GM19328 (cell line): ENCODE measurements around the gene LRRC45.
A peak's percentile ranks its signal among the peaks of the same experiment; 100 is the strongest.

Source experiments
- ATAC-seq: cut with Tn5 transposase; IDR thresholded peaks from one replicate; pipeline ENCODE4 v1.9.1; 2021; ENCODE audit warnings: mild to moderate bottlenecking, moderate library complexity; ENCODE audit not compliant: unreplicated experiment

LRRC45 gene

DNA sequence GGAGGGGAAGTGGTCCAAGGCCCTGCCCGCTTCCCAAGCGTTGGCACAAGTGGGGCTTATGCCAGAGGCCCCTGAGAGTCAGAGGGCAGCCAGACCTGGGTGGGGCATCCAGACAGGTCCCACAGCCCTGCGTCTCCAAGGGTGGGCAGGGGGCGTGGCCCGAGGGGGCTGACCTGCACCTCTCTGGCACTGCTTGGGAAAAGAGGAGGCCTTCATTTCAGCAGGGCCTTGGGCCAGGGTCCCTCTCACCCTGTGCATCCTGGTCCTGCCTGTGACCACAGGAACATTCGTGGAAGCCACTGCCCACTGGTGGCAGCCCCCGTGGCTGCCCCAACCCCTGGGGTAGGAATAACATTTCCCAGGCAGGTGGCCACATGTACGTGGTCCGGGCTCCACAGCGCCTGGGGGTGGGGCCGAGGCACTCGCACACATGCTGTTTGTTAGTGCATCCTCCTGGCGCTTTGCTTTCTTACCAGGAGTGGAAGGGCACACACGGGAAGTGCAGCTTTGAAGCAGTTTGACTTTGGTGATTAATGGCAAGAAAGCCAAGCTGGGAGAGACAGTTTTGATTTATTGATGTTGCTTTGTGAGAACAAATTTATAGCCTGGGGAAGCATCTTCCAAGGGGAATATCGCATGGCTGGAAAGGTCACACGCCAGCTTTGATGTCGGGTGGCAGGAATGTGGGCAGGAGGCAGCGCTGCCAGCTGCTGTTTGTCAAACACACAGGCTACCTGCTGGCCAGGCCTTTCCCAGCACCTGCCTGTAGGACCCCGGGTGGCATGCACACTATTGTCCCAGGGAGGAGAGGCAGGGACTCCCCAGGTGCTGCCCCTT lies 4.7 kb upstream of the LRRC45 start:
- no peak for ATAC-seq

- no peak for ATAC-seq
Observed at GRCh38 chr17:82018989-82019689, 4.0 kb upstream of the LRRC45 start.

DNA sequence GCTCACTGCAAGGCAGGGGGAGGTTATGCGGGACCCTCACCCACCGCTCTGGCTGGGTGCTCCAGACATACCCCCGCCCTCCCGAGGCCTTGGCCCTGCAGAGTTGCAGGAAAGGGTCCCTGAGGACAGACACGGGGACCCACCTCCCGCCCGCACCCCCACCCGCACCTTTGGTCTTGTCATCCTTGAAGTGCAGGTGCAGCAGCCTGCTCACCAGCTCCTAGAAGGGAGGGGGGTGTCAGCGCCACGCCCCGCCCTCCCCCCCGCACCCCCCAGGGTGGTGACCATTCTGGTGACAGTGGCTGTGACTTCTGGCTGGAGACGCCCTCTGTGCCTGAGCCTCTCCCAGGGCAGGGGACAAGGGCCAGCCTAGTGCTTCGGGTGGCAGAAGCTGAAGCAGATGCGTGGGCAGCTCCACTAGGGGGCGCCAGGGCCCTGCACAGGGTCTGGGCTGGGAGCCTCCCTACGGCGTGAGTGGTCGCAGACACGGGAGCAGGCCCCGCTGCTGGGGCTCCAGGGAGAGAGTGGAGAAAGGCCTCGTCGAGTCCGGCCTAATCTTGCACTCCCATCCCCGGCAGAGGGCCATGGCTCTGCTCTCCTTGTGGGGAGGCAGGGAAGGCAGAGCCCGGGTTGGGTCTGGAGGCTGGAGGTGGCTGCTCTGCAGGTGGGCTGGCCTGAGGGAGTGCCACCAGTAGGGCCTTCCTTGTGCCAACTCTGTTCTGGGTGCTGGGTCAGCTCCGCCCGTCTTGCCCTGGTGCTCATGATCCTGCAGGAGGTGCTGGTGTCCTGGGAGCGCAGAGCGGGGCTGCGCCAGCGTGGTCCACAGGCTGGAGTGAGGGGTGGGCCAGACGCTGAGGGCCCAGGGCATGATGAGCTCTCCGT lies 3.2 kb upstream of the LRRC45 start:
- ATAC-seq = no peak

DNA sequence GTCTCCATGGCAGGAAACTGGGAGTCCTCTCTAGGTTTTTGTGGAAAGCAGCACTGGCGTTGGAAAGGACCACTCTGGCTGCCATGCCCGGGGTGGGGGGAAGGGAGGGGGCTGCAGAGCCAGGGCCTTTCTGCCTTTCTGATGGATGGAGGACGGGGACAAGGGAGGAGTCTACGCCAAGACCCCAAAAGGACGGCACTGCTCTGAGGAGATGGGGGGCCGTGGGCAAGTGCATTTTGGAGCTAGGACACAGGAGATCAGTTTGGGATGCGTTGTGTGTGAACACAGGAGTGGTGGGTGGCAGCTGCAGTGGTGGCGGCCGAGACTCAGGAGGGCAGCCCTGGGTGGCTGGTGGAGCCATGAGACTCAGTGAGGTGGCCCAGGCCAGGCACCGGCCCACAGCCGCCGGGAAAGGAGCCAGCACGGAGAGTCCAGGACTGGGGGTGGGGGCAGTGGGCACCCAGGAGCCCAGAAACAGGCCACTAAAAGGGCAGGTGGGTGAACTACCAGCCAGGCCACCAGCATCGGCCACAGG lies 2.5 kb upstream of the LRRC45 start:
- ATAC-seq = no peak

GRCh38 chr17:82021107-82021899 lies 1.8 kb upstream of the LRRC45 start:
- no peak for ATAC-seq

- ATAC-seq = no peak
Observed at GRCh38 chr17:82021900-82022309, 1.2 kb upstream of the LRRC45 start.

DNA sequence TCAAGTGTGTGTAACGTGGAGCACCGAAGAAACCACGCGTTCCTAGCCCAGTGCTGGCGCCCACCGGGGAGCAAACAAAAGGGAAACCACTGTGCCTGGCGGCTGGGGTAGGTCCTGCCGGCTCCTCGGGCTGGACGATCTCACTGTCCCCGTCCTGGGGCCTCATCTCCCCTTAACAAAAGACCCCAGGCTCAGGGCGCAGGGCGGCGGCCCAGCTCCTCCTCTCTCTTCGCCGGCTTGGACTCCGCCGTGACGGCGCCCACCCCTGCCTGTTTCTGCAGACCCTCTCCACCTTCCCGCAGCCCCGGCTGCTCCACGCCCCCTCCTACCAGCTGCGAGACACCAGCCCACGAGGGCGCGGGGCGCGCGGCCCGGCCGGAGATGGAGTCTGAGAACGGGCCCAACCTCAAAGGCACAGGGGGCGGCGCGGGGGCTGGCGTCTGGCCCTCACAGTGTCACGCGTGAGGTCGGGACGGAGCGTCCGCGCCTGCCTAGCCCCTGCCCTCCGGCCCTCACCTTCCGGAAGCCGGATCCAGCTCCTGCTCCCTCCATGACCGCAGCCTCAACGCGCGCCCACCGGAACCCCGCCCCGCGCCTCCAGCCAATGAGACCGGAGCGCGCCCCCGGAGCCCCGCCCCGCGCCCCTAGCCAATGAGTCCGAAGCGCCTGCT lies 660 bp upstream of the LRRC45 start, which contains the start of gene CENPX:
Gene CENPX (minus strand): TSS at position 569 of the 671 bp plus-strand sequence. CDS start 17 bp downstream, at position 552.
- no peak for ATAC-seq

DNA sequence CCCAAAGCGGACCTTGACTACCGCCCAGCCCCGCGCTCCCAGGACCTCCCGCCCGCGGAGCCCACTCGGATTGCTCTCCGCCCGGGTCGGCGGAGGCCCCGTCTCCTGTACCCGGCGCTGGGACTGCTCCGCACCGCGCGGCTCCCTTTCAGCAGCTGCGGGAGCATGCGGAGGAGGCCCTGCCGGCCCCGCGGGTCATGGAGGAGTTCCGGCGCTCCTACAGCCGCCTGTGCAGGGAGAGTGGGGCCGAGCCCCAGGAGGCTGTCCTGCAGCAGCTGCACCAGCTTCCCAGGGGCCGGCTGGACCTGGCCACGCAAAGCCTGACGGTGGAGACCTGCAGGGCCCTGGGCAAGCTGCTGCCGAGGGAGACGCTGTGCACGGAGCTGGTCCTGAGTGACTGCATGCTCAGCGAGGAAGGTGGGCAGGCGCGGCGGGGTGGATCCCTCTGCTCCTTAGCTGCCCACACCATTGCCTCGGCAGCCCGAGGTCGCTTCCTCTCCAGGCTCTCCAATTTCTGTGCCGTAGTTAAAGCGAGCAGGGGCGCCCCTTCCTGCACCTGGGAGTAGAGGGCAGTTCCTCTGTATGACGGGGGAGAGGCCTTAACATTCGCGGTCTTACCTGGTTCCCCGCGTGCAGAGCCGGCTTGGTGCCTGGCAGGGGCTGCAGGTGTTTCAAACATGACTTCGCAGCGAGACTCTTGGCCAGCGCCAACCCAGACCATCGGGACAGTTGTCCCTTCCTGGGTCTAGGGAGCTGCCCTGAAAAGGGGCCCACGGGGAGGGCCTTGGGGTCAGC lies 539 bp downstream of the LRRC45 start:
- peak; percentile 1 for ATAC-seq

DNA sequence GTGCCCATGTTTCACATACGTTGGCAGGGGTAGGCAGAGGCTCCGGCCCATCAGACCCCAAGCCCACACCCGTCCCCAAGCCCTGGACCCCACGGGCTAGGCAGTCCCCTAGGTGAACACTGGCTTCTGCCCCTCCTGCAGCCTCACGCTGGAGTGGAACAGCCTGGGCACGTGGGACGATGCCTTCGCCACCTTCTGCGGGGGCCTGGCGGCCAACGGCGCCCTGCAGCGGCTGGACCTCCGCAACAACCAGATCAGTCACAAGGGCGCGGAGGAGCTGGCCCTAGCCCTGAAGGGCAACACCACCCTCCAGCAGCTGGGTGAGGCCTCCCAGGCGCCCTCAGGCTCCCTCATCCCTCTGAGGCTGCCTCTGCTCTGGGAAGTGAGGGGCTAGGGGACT lies 1.8 kb downstream of the LRRC45 start:
- no peak for ATAC-seq

DNA sequence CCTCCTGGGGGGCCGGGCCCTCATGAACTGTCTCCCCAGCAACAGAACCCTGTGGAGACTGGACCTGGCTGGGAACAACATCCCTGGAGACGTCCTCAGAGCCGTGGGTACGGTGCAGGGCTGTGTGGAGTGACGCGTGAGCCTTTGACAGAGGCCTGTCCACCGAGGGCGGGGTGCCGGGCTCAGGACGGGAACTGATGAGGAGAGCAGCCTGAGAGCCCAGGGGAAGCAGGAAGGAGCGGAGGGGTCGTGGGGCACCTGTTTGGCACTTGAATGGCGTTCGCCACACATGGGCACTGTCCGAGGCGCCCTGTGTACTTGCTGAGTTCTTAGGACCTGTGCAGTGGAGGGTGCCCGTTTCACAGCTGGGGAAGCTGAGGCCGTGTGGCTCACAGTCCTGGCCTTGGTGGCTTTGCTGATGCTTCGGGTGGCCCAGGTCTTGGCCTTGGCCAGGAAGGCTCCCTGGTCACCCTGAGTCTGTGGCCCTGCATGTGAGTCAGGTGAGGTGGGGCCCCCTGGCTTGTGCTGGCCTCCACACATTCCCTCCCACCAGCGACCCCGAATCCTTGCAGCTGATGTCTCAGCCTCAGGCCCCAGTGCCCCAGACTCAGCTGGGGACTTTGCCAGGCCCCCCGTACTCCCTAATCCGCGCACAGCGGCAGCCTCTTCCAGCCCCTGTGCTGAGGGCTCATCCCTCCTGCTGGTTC lies 2.4 kb downstream of the LRRC45 start:
- no peak for ATAC-seq

DNA sequence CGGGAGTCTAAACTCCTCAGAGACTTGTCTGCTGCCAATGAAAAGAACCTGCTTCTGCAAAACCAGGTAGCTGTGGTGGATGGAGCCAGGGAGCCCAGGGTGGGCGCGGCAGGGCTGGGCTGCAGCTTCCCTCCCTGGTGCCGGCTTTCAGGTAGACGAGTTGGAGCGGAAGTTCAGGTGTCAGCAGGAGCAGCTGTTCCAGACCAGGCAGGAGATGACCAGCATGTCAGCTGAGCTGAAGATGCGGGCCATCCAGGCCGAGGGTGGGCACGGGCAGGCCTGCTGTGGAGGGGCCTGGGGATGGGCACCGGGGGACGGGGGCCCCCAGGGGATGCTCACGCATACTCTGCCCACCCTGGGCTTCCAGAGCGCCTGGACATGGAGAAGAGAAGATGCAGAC lies 5.1 kb downstream of the LRRC45 start:
- no peak for ATAC-seq

DNA sequence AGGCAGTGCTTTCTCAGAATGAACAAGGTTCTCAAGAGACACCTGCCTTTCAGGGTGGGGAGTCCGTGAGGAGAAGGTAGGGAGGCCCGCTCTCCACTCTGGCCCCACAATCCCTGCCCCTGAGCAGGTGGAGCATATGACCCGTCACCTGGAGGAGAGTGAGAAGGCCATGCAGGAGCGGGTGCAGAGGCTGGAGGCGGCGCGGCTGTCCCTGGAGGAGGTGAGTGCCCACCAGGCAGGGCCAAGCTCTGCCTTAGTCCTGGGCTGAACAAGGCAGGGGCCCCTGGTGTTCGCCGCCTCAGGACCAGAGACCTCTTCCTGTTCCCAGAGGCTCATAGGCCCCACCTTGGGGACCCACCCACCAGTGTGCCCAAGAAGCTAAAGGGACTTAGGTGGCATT lies 5.9 kb downstream of the LRRC45 start:
- no peak for ATAC-seq

DNA sequence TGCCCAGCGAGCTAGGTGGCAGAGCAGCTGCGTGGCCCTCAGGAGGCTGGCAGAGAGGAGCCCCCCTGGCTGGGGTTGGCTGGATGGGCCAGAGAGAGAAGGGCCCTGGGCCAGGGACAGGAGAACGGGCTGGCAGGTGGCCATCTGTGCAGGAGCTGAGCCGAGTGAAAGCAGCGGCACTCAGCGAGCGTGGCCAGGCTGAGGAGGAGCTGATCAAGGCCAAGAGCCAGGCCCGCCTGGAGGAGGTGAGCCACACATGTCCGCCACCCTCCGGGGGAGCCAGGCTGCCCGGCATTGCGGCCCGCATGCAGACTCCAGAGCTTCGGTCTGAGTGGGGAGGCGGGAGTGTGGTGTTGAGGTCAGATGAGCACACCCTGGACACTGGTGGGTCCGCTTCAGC lies 6.3 kb downstream of the LRRC45 start:
- ATAC-seq = no peak

- ATAC-seq = no peak
Observed at GRCh38 chr17:82029990-82030469, 6.9 kb downstream of the LRRC45 start.

DNA sequence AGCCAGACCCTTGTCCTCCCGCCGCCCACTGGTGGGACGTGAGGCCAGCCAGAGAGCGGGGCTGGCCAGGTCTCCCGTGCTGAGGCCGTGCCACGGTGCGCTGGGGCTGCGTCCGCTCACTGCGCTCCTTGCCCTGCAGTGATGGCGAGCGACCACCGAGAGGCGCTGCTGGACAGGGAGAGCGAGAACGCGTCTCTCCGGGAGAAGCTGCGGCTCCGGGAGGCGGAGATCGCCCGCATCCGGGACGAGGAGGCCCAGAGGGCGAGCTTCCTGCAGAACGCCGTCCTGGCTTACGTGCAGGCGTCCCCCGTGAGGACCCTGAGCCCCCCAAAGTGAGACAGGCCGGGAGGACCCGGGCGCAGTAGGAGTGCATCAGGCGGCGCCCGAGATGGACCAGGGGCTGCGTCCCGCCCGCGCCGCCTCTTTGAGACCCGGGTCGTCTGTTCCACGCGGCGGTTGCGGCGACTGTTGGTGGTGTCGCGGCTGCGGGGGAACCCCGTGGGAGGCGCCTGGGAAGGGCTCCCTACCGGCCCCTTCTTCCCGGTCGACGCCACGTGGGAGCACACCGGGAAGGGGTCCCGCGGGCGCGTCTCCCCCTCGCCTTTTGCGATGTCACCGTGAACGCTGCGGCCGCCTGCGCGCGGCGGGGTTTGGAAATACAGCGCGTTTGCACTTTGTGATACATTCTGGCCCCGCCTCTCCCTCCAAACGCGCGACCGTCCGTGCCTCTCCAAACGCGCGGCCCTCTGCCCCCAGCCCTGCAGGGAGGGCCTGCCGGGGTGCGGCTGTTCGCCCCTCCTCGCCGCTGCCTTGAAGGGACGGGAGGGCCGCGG lies 7.6 kb downstream of the LRRC45 start:
- no peak for ATAC-seq

GRCh38 chr17:82031303-82031884 lies 8.3 kb downstream of the LRRC45 start, which contains the start of gene RAC3:
TSS of gene RAC3 (plus strand) at chr17:82031678. CDS start at chr17:82031762, 84 bp downstream.
- no peak for ATAC-seq
